ENCODE measurements around the gene ZHX3.

DNA sequence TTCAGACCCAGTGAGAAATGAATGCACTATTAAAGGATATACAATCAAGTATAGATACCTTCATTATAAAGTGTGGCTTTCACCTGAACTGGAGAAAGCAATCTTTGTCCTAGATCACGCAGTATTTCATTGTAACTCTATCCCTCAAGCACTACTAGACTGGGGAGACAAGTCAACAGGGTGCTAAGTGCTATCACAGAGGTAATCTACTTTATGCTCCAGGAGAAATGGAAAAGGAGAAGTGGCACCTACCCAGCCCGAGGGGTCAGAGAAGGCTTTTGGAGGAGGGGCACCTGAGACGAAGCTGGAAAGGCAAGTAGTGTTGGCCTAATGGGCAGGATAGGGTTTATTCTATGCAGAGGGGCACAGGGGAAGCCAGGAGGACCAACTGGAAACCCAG lies 17.1 kb downstream of the ZHX3 start:
- TF ChIP-seq POLR2A (IDR thresholded peaks at IDR 0.05; ENCODE audit: low read length) (no peak), GATA1 (IDR thresholded peaks at IDR 0.05; ENCODE audit: low read depth, low read length) (no peak)

Data from erythroblast (primary cell).